SU-DHL-6 (cell line): ENCODE data around the gene COL26A1.

Experiments used
- EZH2phosphoT487 ChIP-seq: fragments of 200-600 bp; sonication (generic), shearing (Covaris generic); conservative IDR thresholded peaks from 2 replicates; pipeline ENCODE4 v1.6.1; 2018; ENCODE audit warnings: mild to moderate bottlenecking, antibody characterized with exemption, low read length, moderate library complexity, mixed read lengths
- TF ChIP-seq, protein P1 (sequence below): fragments of 200-600 bp; sonication (generic); IDR thresholded peaks from one replicate; pipeline ENCODE4 v1.5.1; 2017; ENCODE audit warnings: antibody characterized with exemption, mild to moderate bottlenecking, low read length, moderate library complexity; ENCODE audit not compliant: insufficient read depth, poor library complexity, severe bottlenecking

DNA sequence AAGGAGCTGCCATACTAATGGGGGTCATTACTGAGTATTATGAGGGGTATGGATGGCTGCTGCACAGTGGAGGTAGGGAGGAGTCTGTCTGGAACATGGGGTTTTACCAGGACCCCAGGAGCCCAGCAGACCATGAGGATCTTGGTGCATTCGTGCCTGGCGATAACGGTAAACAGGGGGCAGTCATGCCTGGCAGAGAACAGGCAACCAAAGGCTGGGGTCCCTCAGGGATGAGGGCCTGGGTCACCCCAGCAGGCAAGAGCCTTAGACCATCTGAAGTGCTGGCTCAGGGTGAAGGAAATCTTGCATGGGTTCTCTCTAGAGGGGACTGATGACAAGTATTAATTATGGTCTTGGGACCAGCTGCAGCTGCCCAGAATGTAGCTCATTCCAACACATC, 220.3 kb downstream of the COL26A1 start:
- TF ChIP-seq, protein P1, sequence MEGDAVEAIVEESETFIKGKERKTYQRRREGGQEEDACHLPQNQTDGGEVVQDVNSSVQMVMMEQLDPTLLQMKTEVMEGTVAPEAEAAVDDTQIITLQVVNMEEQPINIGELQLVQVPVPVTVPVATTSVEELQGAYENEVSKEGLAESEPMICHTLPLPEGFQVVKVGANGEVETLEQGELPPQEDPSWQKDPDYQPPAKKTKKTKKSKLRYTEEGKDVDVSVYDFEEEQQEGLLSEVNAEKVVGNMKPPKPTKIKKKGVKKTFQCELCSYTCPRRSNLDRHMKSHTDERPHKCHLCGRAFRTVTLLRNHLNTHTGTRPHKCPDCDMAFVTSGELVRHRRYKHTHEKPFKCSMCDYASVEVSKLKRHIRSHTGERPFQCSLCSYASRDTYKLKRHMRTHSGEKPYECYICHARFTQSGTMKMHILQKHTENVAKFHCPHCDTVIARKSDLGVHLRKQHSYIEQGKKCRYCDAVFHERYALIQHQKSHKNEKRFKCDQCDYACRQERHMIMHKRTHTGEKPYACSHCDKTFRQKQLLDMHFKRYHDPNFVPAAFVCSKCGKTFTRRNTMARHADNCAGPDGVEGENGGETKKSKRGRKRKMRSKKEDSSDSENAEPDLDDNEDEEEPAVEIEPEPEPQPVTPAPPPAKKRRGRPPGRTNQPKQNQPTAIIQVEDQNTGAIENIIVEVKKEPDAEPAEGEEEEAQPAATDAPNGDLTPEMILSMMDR = no peak
- TF ChIP-seq EZH2phosphoT487 = no peak
